NCI-H146 treated with DMSO at 0.1 percent for 48 hours (cell line): ENCODE measurements around the gene KY.

Source experiments
- DNase-seq: peaks from one replicate; lab custom pipeline; 2025; ENCODE audit not compliant: unreplicated experiment; lab: John Stamatoyannopoulos, UW

Gene KY

DNA sequence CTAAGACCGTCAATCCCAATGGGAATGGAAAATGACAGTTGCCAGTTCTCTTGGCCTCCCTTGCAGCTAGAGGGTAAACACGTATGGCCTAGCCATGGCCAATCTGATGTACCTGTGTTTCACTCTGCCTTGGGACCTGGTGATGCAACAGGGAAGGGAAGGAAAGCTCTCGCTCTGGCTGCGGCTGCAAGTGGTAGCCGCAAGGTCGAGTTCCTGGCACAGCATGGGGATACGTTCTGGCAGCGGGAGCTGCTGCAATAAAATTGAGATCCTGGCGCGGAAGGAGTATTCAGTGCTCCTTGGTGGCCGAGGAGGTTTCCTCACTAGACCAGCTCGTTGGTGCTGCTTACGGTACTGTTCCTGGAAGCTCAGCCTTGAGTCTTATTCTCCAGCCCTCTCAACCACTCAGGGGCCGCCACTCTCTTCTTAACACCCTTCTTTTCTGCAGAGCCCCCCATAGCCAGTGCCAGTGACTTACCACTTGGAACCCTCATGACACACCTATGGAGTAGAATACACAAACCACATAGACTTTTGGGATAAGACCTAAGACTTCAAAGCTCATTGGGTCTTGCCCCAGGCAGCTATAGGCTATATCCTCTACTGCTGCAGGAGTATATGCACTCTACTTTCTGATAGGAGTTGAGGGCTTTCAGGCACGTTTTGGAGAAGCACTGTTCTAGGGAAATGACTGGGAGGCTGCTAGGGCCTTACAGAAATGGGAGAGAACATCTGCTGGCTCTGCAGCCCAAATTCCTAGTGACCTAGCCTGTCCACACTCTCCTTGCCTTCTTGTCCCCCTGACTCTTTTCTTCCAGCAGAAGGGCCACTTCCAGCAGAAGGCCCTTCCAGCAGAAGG lies 2.7 kb downstream of the KY start:
- DNase-seq = no peak

DNA sequence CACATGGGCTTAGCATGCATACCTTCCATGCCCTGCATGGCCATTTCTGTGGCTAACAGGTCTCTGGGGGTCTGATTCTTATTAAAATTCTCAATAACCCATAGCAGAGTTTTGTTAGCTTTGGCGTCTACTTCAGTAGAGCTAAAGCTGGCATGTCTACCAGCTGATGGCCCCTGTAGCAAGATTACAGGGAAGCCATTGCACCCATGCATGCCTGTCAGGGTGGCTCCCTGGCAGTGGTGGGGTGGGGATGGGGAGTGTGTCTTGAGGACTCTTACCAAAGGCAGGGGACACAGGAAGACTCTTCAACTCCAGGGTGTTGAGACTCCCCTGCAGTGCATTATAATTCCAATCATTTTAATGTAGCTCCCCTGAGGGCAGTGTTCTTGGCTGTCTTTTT lies 4.7 kb downstream of the KY start:
- DNase-seq = no peak

DNA sequence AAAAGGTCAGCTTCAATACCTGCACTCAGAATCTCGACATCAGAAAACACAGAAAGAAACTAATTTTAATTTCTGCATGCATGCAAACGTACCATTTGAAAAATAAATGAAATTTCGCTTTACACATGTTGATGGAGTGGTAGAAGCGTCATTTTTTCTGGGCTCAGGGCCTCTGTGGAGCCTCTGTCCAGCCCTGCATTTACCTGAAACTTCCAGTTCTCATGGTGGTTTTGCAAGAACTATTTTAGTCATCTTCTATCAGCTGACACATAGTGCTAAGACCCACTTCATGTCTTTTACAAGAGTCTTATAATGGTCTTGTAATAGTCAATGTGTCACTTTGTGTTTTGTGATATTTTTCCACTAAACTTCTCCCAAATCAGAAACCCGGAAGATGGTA lies 5.3 kb downstream of the KY start:
- no peak for DNase-seq

DNA sequence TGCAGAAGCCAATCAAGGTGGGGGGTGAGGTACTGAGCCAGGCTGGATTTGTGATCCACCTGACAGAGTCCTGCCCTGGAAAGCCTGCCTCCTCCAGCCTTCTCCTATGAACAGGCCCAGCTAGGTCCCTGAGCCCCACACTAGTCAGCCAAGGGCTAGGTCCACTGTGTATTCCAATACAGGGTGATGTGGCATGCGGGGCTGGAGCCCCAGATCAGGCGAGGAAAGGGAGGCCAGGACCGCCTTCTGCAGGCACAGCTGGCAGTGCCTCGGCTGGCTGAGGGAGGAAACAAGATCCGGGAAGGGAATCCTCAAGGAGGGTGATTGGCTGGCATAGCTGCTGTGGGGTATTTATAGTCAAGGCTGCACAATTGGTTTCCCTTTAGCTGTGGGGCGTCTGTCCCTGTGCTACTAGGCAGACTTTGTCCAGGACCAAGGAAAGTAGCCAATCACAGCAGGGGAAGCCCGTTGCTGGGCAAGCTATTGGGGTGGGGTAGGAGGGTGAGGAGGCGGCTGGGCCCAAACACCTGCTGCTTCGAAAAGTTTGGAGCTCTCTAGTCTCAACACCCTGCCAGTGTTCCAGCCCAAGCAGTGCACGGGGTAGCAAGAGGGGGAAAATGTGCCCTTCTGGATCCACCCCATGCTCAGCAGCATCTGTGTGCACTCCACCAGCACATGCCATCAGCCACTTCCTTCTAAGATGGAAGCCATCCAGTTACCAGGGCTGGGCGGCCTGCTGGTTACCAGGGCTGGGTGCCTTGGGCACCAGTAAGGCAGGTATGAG lies 5.9 kb downstream of the KY start:
- no peak for DNase-seq

DNA sequence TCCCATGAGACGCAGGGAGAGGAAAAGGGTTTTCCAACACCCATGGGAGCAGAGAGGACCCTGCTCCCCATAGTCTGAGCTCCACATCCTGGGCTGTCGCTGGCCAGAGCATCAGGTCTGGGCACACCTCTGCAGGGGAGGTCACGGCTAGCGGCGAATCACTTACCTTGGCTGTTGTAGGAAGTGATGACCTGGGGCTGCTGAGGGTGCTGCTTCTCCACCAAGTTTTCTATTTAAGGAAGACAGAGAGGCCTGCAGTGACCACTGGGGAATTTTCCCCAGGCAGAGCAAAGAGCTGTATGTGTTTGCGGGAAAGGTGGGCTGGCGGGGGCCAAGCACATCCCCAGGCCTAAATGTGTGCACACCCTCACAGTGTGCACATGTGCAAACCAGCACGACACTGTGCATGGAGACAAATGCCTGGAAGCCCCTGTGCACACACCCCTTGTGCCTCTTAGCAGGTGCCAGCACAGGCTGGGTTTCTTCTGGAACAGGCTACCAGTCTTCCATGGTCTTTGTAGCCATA lies 7.6 kb downstream of the KY start:
- no peak for DNase-seq

DNA sequence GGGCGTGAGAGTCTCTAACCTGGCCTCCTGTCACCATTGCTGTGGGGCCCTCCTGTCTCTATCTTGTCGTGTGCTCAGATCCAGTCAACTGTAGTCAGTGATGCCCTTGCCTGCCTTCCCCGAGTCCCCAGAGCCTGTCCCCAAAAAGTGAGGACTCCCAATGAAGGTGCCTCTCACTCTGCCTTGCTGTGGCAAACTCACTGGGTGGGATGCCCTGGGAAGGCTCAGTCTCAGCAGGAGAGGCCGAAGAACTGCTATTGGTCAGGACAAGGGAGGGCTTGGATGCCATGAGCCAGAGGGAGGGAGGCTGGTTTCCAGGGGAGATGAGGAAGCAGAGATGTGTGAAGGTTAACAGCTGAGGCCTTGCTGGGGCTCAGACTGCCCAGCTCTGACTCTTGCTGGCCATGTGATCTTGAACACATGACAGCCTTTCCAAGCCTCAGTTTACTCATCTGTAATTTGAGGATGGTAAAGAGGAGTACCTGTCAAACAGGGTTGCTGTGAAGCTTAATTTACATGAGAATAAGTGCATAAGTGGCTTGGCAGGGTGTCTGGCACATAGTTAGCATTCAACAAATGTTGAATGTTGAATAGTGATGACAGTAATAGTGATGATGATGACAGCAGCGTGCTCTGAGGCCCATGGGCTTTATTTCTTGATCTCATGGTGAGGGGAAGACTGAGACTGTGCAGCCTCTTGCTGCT lies 8.2 kb downstream of the KY start:
- no peak for DNase-seq

DNA sequence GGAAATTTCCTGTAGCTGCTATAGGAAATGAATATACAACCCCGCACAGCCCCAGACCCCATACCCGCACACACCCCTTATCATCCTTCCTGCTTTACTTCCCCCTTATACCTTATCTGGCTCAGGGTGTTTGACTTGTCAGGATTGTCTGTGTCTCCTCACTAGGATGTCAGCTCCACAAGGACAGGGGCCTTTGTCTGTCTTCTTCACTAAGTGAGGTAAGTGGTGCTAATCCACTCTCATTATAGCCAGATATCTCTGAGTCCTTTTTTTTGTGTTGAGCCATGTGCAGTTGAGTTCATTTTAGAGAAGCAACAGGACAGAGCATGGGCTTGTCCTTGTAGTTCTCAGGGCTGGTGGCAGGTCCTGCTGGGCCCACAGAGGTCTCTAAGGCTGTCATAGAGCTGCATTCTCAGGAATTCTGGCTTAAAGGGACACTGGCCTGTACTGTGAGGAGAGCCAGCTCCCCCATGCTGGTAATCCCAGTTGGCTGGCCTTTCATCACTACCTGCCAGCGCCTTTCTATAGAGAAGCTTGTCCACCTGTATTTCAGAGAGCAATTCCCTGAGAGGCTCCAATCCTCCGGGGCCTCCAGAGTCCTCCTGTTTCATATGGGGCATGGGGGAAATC lies 9.0 kb downstream of the KY start:
- DNase-seq = no peak

DNA sequence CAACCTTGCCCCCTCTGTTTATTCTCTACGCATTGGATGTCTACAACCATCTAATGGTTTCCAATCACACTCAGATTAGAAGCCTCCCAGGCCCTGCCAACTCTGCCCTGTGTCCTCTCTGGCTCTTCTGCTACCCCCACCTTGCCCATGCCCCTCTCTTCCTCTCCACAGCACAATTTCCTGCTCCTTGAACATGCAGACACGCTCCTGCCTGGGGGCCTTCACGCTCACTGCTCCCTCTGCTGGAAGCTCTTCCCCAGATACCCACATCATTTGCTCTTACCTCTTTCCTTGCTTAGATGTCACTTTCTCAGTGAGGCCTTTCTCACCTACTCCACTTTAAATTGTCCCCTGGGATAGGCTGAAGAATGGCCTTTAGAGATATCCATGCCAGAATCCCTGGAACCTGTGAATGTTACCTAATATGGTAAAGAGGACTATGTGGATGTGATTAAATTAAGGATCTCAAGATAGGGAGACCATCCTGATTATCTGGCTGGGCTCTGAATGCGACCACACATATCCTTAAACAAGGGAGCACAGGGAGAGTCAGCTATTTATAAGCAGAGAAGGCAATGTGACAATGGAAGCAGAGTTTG lies 9.9 kb downstream of the KY start:
- peak; percentile 65 for DNase-seq

DNA sequence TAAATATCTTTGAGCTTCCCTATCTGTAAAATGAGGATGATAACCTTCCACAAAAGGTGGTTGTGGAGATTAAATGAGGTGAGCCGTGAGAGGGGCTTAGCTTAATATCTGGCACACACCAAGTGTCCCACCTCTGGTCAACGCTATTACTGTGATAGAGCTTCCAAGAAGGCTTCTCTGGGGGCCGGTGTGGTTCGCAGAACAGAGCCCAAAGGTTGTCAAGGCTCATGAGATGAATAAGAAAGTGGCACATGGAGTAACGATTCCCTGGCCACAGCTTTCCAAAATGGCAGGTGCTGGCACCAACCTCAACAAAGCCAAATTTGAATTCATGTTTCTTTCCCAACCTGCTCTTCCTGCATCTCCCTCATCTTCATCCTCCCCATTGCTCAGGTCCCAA lies 10.4 kb downstream of the KY start:
- no peak for DNase-seq

DNA sequence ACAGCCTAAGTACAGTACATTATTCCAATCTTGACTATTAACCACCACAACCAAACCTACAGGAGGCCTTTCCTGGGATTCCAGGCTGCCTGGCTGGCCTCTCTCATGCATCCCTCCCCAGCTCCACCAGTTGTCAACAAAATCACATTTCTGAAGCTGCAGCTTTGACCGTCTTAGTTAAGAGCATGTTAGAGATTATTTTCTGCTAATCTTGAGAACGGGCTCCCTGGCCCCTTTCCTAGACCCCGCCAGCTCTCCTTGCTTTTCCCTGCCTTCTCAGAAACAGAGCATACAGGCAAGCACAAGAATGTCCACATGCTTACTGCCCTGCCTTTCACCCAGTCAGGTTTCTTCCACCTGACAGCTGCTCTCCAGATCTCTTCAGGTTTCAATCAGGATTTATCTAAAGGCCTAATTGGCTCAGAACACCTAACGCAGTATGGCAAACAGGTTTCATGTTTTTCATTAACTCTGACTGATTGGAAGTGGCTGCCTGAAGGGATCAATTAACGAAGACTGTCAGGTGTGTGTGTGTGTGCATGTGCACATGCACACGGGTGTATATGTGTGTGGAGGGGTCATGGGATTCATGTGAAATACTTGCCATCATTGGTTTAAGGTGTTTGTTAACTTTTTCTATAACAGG lies 12.3 kb downstream of the KY start:
- no peak for DNase-seq

DNA sequence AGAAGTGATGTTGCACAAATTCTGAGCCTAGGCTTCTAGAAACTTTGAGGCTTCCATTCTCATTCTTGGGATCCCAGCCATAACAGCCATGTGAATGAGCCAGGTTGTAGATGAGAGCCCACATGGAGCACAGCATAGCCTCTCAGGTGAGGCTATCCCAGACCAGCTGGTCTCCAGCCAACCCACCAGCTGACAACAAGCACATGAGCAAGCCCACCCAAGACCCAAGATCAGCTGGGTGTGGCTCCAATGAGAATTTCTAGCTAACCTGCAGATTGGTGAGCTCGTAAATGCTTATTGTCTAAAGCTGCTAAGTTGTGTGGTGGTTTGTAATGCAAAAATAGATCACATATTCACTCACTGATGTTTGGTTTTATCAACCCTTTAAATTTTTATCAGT lies 14.4 kb downstream of the KY start:
- DNase-seq = no peak

DNA sequence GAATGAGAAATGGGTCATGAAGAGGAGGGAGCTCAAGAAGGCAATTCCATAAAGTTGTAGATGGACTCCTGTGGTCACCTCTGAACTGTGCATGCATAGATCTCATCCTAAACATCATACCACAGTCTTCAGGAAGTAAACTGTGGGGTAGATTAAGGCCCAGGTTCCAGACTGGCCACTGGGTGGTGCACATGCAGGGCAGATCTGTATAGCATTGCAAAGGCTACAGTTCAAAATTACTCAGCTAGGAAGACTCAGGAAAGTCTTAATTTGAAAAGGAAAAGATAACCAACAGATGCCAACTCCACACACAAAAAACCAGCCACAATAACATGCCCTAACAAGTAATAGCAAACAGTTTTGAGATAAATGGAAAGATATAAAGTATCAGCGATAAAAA lies 20.3 kb downstream of the KY start:
- no peak for DNase-seq

DNA sequence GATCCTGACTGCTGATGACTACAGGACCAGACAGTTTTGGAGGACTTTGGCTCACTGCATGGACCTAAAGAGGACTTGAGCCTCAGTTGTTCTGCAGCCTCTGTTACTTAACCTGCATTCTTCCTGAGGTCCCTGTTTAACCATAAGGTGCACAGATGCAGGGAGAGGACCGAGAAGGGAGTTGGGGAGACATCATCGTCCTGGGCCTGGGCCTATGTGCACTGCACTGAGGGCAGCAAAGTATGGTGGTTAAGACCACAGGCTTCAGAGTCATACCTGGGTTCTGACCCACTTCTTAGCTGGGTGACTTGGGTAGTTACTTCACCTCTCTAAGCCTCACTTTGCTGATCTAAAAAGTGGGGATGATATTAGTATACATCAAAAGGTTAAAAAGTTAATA lies 21.9 kb downstream of the KY start:
- no peak for DNase-seq

DNA sequence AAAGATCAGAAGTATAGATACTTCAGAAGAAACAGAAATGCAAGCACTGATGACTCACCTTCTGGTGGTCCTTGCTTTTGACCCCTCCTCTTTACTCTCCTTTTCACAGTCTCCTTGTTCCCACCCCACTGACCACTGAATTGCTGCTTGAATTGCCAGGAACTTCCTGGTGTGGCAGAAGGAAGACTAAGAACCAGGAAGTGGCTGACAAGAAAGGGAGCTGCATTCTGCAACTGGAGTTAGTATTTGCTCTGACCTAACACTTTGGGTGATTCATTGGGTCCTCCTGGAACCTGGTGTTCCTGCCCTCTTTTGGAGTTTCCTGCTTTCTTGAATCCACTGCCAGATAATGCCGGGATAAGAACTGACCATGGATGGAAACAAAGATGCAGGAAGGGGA lies 23.0 kb downstream of the KY start:
- no peak for DNase-seq

DNA sequence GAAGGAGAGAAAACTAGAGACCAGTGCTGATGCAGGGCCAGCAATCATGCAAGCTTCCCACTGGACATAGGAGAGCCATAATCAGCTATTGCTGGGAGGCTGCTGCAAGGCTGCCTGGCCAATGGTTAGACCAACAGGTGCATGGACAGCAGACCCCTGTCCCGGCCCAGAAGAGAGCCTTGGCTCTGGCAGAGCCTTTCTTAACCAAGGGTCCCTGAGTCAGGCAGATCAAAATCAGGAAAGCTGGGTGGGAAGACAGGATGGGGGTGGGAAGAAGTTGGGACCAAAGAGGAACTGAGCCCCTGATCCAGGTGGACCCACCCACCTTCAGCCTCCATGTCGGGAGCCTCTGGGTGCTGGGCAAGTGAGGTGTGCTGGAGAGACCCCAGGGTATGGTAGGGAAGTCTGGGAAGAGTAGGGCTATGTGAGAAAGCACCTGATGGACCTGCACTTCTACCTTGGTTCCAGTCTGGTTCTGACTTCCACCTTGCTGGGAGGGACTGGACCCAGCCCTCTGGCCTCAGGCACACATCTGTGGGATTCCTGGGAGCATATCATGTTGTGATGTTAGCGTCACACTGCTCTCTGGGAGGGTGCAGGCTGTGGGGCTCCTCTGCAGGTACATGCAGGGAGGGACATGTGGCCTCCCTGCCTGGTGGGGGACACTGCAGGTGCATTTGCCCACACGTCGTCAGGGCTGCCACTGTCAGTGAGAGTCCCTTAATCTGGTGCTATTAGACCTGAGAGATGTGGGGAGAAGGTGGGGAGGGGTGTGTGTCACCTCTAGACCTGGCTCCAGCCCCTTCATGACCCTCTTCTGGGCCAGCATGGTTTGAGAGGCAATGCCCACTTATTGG lies 24.7 kb downstream of the KY start:
- DNase-seq = no peak

DNA sequence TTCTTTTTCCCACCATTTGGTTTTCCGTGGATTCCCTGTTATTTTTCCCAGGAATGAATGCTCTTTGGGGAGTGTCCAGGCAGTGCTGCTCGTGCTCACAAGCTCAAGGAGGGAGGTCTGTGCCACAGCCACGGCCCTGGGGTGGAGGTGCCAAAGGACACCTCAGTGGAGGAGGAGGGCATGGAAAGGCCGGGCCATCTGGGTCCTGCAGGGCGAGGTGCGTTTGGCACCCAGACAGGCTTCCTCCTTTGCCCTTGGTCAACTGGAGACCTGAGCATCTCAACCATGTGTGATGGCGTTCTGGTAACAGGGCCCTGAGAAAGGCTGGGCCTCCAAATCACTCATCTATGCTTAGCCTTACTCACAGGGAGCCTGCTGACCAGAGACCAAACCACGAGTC lies 25.4 kb downstream of the KY start:
- DNase-seq = no peak

DNA sequence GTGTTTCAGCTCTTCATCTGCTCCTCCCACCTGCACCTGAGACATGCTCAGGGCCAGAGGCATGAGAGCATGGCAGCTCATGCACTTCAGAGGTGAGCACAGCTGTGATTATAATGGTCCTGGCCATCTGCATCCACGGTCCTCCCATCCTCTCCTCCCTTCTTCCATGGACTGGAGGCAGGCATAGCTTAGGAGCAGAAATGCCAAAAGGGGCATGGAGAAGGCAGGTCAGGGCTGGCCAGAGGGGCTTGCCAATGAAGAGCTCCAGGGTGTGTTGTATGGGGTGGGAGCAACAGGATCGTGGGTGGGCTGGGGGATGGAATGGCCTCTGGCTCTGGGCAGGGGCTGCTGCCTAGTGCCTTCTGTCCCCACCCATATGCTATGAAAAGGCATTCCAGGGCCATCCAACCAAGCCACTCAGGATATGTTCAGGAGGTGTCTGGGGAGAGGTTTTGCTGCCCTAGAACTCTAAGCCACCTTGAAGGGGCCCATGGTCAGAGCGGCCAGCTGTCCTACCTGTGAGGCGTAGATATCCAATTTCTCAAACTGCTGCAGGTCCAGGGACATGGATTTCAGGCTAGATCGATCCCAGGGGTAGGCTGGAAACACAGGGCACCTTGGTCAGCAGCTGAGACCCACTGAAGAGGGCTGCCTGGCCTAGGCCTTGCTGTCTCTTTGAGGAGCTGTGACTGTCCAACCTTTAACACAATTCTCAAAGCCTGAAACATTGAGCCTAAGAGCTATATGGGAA lies 26.1 kb downstream of the KY start:
- no peak for DNase-seq

DNA sequence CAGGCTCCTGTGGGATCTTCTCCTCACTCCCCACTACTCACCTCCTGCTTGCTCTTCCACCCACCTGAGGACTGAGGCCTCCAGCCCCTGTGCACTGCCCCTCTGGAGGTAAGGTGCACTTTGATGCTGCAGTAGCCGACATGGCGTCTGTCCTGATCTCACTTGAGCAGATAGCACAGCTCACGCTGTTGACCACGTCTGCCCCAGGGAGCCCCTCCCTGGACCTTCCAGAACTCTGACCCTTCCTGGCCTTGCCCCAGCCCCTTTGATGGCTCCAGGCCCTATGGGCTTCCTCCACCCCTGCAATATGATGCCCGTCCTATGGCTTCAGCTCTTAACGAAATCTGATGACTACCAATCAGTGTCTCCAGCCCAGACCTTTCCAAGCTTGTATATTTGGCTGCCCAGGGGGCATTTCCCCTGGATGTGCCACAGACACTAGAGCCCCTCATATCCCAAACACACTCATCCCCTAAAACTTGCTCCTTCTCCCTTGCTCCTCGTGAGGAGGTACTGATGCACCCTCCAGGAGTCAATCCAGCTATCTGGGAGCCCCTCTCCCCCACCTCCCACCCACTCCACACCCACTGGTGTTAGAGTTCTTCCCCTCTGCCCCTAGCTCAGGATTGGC lies 27.1 kb downstream of the KY start:
- no peak for DNase-seq
